HG02973 (cell line): ENCODE results near the gene FAM229A.

Experiments used
- ATAC-seq: cut with Tn5 transposase; IDR thresholded peaks from one replicate; pipeline ENCODE4 v1.9.1; 2021; ENCODE audit warnings: moderate library complexity; ENCODE audit not compliant: unreplicated experiment

The FAM229A gene

GRCh38 chr1:32332290-32333079, 29.8 kb downstream of the FAM229A start:
- no peak for ATAC-seq

- ATAC-seq = no peak
Observed at GRCh38 chr1:32331549-32331948, 30.7 kb downstream of the FAM229A start.

GRCh38 chr1:32330558-32331151, 31.6 kb downstream of the FAM229A start:
- ATAC-seq = no peak

- ATAC-seq = no peak
Observed at GRCh38 chr1:32329931-32330466, 32.3 kb downstream of the FAM229A start.

- ATAC-seq = no peak
Observed at GRCh38 chr1:32327204-32327603, 35.1 kb downstream of the FAM229A start.

GRCh38 chr1:32321712-32322291, 40.5 kb downstream of the FAM229A start:
- ATAC-seq = no peak

GRCh38 chr1:32318127-32318869, 44.0 kb downstream of the FAM229A start:
- no peak for ATAC-seq

- ATAC-seq = no peak
Observed at GRCh38 chr1:32316903-32317277, 45.4 kb downstream of the FAM229A start.

GRCh38 chr1:32311709-32312393, 50.4 kb downstream of the FAM229A start:
- ATAC-seq = no peak
